ENCODE measurements around the gene KIF26B.

GRCh38 chr1:245225322-245226202 is 70.8 kb downstream of the KIF26B start:
- TF ChIP-seq EZH2 (IDR thresholded peaks at IDR 0.05; ENCODE audit: insufficient read depth, poor library complexity, severe bottlenecking) (no peak), EZH2phosphoT487 (IDR thresholded peaks at IDR 0.05; ENCODE audit: insufficient read depth, low read depth) (no peak)

All from GM23248 (cell line).